EH (cell line): ENCODE data around the gene ELOF1.
"Not testable (repeated sequence)": the region's sequence is repeated elsewhere in the genome, so short reads cannot be mapped to it uniquely, and the experiment has no call there.

ENCODE experiments used
- DNase-seq: peaks from one replicate; pipeline ENCODE4 v3.0.0-alpha.2; 2015; ENCODE audit warnings: low read depth

ELOF1 gene

GRCh38 chr19:11558881-11559828, at the start of gene ELOF1:
ELOF1 (minus strand) TSS chr19:11559230; CDS start chr19:11554347, 4,883 bp downstream.
- DNase-seq: peak; percentile 98

DNA sequence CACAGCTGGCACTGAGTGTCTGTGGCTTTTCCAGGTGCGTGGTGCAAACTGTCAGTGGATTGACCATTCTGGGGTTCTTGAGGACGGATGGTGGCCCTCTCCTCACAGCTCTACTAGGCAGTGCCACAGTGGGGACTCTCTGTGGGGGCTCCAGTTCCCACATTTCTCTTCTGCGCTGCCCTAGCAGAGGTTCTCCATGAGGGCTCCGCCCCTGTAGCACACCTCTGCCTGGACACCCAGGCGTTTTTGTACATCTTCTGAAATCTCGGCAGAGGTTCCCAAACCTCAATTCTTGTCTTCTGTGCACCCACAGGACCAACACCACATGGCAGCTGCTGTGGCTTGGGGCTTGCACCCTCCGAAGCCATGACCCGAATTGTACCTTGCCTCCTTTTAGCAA, 47.5 kb upstream of the ELOF1 start:
- DNase-seq: no peak

- DNase-seq: not testable (repeated sequence)
These were observed 40.7 kb upstream of the ELOF1 start for GRCh38 chr19:11599704-11600103.

- no peak for DNase-seq
These were observed 39.7 kb upstream of the ELOF1 start for GRCh38 chr19:11598746-11599145.

DNA sequence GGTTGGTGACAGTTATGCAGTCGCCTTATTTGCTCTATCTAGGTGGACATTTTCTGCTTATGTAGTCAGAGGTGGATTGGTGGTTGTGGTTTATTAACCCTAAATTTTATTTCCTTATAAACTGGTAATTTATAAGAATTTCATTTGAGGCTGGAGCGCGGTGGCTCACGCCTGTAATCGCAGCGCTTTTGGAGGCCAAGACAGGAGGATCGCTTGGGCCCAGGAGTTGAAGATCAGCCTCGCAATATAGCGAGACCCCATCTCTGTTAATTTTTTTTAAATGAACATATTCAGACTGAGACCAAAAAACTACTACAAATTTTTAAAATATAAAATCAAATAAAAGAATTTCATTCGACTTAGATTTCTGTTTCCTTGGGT, 39.1 kb upstream of the ELOF1 start:
- DNase-seq: no peak

DNA sequence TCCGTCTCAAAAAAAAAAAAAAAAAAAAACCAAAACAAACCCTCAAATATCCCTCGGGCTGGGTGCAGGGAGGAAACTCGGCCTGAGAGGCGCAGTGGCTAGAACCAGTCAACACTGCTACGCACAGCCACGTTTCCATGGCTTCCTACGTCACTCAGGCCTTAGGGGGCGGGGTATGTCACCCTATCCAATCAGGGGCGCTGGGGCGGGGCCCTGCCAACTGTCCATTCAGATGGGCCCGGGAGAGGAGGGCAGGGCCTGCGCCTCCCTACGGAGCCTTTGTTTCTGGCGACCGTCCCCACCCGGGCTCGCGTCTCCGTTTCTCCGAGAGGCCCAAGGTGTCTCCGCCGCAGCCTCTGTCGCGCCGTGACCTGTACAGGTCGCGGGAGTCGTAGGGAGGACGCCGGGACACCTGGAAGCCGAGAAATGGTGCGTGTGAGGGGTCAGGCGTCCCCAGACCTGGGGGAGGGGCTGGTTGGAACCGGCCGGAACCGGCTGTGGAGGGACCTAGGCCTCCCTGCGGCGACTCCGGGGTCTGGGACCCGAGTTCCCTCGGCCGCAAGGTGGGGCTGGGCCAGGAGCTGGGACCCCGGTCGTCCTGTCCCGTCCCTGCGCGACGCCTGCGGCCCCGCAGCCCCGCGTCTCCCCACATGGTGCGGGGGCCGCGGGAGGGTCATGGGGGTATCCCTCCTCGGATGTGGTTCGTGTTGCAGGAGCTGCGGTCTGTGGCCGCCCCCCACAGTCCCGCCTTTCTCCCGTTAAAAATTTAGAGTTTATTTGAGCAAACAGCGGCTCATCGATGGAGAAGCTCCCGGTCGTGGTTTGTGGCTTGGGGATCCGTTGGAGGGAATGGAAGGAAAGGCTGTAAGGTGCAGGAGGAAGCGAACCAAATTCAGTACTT, 38.4 kb upstream of the ELOF1 start, which contains the start of gene ZNF627:
TSS of gene ZNF627 (plus strand) at position 282 of the 901 bp plus-strand sequence. CDS start at position 427, 145 bp downstream.
- peak; percentile 99 for DNase-seq

- DNase-seq: no peak
These were observed 37.1 kb upstream of the ELOF1 start for GRCh38 chr19:11596156-11596555.

GRCh38 chr19:11594084-11594483, 35.1 kb upstream of the ELOF1 start:
- no peak for DNase-seq

DNA sequence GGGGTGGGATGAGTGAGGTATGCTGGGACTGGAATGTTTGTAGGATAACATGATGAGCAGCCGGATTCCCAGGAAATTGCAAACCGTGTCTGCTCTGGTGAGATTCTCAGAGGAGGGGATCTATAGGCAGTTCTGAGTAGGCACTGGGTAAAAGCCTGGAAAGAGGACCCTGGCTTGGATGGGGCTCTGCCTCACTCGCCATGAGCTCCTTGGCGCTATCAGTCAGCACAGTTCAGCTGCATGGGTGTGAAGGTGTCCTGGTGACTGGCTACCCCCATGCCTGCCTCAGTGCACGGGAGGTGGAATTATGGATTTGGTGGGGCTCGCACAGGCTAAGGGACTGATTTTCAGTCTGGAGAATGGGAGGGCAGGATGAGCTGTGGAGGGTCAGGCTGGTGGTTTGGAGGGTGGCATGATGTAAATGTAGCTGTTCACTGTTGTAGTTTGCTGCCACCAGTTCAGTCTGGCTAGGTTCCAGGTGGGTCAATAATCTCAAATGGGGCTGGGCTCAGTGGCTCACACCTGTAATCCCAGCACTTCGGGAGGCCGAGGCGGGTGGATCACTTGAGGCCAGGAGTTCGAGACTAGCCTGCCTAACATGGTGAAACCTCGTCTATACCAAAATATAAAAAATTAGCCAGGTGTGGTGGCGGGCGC, 29.1 kb upstream of the ELOF1 start:
- no peak for DNase-seq

DNA sequence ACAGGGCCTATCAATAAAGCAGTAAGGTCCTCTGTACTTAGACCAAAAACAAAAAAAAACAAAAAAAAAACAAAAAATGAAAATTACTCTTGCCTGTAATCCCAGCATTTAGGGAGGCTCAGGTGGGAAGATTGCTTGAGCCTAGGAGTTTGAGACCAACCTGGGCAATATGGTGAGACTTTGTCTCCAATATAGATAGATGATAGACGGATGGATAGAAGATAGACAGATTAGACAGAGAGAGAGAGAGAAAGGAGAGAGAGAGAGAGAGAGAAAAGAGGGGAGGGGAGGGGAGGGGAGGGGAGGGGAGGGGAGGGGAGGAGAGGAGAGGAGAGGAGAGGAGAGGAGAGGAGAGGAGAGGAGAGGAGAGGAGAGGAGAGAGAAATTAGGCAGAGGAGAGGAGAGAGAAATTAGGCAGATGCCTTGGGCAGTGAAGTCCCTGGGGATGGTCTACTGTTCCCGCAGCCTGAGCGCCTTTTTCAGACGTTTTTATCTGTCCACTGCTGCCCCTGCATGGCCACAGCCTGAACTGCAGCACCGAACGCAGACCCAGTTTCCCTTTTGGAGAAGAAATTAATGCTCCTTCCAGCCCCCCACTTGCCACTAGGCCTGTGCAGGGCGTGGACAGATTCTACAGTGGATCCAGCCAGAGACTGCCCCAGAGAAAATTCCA, 28.4 kb upstream of the ELOF1 start:
- peak; percentile 75 for DNase-seq

DNA sequence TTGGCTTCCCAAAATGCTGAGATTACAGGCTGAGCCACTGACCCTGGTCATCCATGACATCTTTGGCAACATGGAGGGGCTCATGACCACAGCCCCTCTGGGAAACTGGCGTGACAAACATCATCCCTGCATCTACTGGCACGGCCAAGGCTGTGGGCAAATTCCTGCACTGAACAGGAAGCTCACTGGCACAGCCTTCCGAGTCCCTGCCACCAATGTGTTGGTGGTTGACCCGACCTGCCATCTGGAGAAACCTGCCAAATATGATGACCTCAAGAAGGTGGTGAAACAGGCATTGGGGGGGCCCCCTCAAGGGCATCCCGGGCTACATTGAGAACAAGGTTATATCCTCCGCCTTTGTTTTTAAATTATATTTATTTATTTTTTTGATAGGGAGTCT, 27.3 kb upstream of the ELOF1 start:
- DNase-seq: no peak

GRCh38 chr19:11581740-11582139, 22.7 kb upstream of the ELOF1 start:
- peak; percentile 20 for DNase-seq

DNA sequence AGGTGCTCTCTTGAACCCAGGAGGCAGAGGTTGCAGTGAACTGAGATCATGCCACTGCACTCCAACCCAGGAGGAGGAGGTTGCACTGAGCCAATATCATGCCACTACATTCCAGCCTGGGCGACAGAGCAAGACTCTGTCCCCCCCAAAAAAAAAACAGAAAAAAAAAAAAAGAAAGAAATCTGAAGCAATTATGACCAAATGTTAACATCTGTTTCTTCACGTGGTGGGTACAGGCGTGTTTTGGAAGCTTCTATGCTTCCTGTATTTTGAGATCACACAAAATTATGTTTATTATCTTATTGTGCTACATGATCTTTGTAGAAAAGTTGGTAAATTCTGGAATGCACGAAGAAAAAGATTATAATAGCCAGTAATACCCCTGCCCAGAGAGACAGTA, 21.1 kb upstream of the ELOF1 start:
- DNase-seq: no peak

DNA sequence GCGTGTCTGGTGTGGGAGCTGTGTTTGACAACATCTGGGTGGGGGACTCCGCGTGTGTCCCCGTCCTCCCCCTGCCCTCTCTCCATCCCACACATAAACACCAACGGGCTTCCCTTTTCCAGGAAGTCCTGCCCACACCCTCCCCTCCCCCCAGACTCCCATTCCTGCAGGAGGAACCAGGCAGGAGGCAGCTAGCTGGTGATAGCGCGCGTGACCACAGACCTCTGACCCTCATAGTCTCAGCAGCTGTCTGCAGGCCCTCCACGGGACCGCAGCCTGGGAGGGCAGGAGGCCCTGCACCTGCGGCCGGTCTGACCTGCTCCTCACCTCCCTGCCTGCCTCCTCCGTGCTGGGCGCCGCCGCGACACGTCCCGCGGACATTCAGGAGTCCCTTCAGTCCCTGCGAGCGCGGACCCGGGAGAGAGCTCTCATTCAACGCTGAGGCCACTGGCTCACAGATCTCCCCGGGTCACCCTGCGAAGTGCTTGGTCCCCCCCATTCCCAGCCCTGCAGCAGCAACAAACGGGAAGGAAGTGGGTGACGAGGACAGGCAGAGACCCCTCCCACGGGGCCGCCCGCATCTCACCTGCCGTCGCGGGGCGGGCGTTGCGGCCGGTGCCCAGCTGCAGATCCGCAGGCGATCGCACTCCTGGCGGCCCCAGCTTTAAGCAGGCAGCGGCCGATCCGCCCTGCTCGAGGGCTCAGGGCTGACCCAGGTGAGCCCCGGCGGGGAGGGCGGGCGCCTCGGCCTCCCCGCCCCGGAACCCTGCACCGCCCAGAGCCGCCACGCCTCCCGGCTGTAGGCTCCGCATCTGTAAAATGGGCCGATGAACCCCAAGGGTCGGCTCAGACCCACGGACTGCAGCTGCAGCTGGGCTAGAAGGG, 19.5 kb upstream of the ELOF1 start:
- DNase-seq: peak; percentile 26

DNA sequence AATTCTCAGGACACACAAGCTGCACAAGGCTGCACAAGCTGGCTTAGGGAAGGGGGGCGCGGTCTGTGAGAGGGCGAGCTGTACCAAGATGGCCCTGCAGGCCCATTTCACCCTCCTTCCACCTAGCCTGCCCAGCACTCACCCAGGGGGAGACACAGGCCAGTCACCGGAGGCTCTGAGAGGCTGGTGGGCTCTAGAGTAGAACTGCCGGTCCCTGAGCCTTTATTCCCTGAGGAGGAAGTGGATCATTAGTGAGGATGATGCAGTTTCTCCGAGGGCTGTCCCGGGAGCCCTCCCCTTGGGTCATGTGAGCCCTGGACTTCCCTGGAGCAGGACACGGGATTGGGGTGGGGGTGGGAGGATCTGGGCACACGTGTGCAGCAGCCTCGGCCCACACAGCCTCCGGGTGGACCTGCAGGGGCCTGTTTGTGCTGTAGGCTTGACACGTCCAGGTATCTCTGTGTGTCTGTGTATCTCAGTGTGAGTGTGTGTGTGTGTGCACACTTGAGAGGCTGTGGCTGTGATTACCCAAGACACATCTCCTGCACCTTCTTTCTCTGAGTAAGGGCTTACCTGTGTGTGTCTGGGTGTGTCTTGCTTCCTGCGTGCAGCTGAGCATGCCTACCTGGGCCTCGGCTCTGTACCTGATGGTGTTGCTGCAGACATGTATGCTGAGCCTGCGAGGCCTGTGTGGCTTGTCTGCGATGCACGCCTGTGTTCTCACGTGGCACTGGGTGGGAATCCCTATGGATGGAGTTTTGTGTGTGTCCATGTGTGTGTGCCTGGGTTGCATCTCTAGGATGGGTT, 18.6 kb upstream of the ELOF1 start, which contains the start of gene ACP5:
TSS of gene ACP5 (minus strand) at position 195 of the 807 bp plus-strand sequence. CDS start 328 bp downstream, outside the sequence.
- peak; percentile 44 for DNase-seq

GRCh38 chr19:11576227-11576626, 17.2 kb upstream of the ELOF1 start:
- no peak for DNase-seq

DNA sequence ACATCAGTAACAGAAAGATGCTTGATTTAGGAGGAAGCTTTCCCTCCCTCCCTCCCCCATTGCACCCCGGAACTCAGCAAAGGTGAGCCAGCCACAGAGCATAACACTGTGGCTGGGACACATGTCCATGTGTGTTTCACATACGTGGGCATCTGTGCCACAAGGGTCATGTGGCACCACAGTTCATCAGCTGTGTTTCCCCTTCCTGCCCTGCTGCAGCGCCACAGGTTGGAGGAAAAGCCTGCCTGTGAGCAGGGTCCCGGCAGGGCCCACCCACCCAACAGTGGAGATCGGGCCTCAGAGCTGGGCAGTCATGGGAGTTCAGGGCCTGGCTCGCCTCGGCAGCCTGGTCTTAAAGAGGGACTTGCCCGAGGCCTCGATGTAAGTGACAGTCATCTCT, 15.7 kb upstream of the ELOF1 start:
- no peak for DNase-seq

DNA sequence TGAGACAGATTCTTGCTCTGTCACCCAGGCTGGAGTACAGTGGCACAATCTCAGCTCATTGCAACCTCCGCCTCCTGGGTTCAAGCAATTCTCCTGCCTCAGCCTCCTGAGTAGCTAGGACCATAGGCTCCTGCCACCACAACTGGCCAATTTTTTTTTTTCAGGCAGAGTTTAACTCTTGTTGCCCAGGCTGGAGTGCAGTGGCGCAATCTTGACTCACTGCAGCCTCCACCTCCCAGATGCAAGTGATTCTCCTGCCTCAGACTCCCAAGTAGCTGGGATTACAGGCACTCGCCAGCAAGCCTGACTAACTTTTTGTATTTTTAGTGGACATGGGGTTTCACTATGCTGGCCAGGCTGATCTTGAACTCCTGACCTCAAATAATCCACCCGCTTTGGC, 14.7 kb upstream of the ELOF1 start:
- not testable (repeated sequence) for DNase-seq

DNA sequence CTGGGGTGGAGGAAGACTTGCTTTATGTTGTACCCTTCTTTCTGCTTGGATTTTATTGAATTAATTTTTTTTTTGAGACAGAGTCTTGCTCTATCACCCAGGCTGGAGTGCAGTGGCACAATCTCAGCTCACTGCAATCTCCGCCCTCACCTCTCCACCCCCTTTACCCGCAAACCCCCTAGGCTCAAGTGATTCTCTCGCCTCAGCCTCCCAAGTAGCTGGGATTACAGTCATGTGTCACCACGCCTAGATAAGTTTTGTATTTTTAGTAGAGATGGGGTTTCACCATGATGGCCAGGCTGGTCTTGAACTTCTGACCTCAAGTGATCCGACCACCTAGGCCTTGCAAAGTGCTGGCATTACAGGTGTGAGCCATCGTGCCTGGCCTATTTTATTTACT, 14.3 kb upstream of the ELOF1 start:
- DNase-seq: not testable (repeated sequence)
